ENCODE measurements around the gene CCDC183.

Gene CCDC183

DNA sequence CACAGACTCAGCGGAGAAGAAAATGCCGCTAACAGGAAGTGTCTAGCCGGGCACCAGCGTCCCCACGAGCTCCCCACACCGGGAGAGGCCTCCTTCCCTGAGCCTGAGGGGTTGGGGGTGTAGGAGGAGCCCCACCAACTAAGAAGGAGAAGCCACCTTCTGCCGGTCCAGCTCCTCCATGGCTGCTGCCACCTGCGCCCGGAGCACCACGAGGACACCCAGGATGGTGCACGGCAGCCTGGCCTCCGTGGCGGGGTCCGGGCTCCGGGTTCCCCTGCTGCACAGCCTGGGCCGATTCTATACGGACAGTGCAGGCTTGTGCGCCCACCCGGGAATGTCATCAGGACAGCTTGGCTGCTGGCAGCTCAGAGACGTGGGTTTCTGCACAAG lies 38.4 kb upstream of the CCDC183 start:
- H4K91ac ChIP-seq (ENCODE audit: low read length), result no peak overlapping the region
- H3K14ac ChIP-seq (ENCODE audit: low read length in 2 of 2), result no peak overlapping the region
- H2BK120ac ChIP-seq (ENCODE audit: low read depth, low read length), result no peak overlapping the region
- no peaks in the 10 kb centered on the region for H3K79me1 ChIP-seq (replicated peaks; ENCODE audit: low read length, poor library complexity, severe bottlenecking)
- no peak overlapping the region for H2BK12ac ChIP-seq (ENCODE audit: low read length in 2 of 2)
- no peak overlapping the region for H3K18ac ChIP-seq (ENCODE audit: low read depth in 1 of 2, low read length in 2 of 2)
- H3K4me2 ChIP-seq (ENCODE audit: low read length, poor library complexity, severe bottlenecking), result no peak overlapping the region
- peaks cover 11 to 44% of the 10 kb centered on the region in 2 experiments for H3K27me3 ChIP-seq (ENCODE audit: control insufficient read depth in 1 of 2, insufficient read depth in 1 of 2, low read length in 2 of 2)
- no peak overlapping the region for H2BK5ac ChIP-seq (ENCODE audit: low read depth, low read length, poor library complexity, severe bottlenecking)
- no peak overlapping the region for H2BK15ac ChIP-seq (ENCODE audit: low read depth, poor library complexity, severe bottlenecking)
- H3K4me1 ChIP-seq (ENCODE audit: control insufficient read depth, insufficient read depth, low read depth, low read length), result peaks cover 3% of the 10 kb centered on the region
- peaks cover 11% of the 10 kb centered on the region for H3K9me3 ChIP-seq (ENCODE audit: control insufficient read depth, low read length)
- no peak overlapping the region for H3K9ac ChIP-seq (ENCODE audit: low read length)
- peak overlapping the region in 1 of 2 experiments; percentile 8 for H3K4me3 ChIP-seq (ENCODE audit: insufficient read depth in 1 of 2, low read depth in 1 of 2, low read length in 2 of 2)
- H2AFZ ChIP-seq (ENCODE audit: low read depth, low read length), result no peak overlapping the region
- H3K4ac ChIP-seq (ENCODE audit: low read depth in 1 of 2, low read length in 2 of 2), result no peak overlapping the region
- no peak overlapping the region for H3K27ac ChIP-seq (ENCODE audit: low read length, poor library complexity, severe bottlenecking)
- WGBS, result 90% methylated on average over 20 of the region's 20 CpGs
- H3K36me3 ChIP-seq (ENCODE audit: control insufficient read depth in 1 of 2, insufficient read depth in 2 of 2, low read depth in 1 of 2, low read length in 2 of 2), result no peaks in the 10 kb centered on the region
- DNase-seq, result no peak
- no peak overlapping the region for H2AK5ac ChIP-seq (ENCODE audit: low read length, severe bottlenecking)
- H4K8ac ChIP-seq (ENCODE audit: low read length), result no peak overlapping the region
- H3K23ac ChIP-seq (ENCODE audit: low read length in 2 of 2), result no peak overlapping the region

DNA sequence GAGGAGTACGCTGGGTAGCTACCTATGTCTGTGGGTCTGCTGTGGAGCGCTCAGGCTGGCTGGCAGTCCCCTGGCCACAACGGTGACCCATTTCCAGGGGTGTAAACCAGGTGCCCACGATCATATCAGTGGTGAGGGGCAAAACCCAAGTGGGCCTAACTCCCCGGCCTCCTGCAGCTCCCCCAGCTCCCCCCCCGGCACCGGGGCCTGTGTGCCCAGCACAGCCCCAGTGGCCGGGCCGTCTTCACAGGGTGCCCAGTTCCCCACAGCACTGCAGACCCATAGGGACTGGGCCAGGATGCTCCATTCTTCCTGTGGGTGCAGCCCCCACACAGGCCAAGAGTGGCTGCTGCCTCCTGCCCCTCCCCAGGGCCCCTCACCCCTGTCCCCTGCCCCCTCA lies 37.1 kb upstream of the CCDC183 start:
- Histone ChIP-seq H2AFZ (ENCODE audit: low read depth, low read length) (no peak overlapping the region), H2BK5ac (ENCODE audit: low read depth, low read length, poor library complexity, severe bottlenecking) (no peak overlapping the region), H2AK5ac (ENCODE audit: low read length, severe bottlenecking) (no peak overlapping the region), H3K18ac (ENCODE audit: low read depth in 1 of 2, low read length in 2 of 2) (no peak overlapping the region), H3K23ac (ENCODE audit: low read length in 2 of 2) (no peak overlapping the region), H3K4me2 (ENCODE audit: low read length, poor library complexity, severe bottlenecking) (no peak overlapping the region), H2BK120ac (ENCODE audit: low read depth, low read length) (no peak overlapping the region), H3K27ac (ENCODE audit: low read length, poor library complexity, severe bottlenecking) (no peak overlapping the region), H3K36me3 (ENCODE audit: control insufficient read depth in 1 of 2, insufficient read depth in 2 of 2, low read depth in 1 of 2, low read length in 2 of 2) (no peaks in the 10 kb centered on the region), H3K4me3 (ENCODE audit: insufficient read depth in 1 of 2, low read depth in 1 of 2, low read length in 2 of 2) (no peak overlapping the region), H4K8ac (ENCODE audit: low read length) (no peak overlapping the region), H4K91ac (ENCODE audit: low read length) (no peak overlapping the region), H2BK15ac (ENCODE audit: low read depth, poor library complexity, severe bottlenecking) (no peak overlapping the region), H3K27me3 (ENCODE audit: control insufficient read depth in 1 of 2, insufficient read depth in 1 of 2, low read length in 2 of 2) (peaks cover 14 to 40% of the 10 kb centered on the region in 2 experiments), H3K9me3 (ENCODE audit: control insufficient read depth, low read length) (peaks cover 11% of the 10 kb centered on the region), H3K4me1 (ENCODE audit: control insufficient read depth, insufficient read depth, low read depth, low read length) (peaks cover 7% of the 10 kb centered on the region), H3K4ac (ENCODE audit: low read depth in 1 of 2, low read length in 2 of 2) (no peak overlapping the region), H3K79me1 (replicated peaks; ENCODE audit: low read length, poor library complexity, severe bottlenecking) (no peaks in the 10 kb centered on the region), H3K14ac (ENCODE audit: low read length in 2 of 2) (no peak overlapping the region), H2BK12ac (ENCODE audit: low read length in 2 of 2) (no peak overlapping the region), H3K9ac (ENCODE audit: low read length) (no peak overlapping the region)
- DNase-seq, result no peak
- WGBS, result 75% methylated on average over 9 of the region's 9 CpGs

DNA sequence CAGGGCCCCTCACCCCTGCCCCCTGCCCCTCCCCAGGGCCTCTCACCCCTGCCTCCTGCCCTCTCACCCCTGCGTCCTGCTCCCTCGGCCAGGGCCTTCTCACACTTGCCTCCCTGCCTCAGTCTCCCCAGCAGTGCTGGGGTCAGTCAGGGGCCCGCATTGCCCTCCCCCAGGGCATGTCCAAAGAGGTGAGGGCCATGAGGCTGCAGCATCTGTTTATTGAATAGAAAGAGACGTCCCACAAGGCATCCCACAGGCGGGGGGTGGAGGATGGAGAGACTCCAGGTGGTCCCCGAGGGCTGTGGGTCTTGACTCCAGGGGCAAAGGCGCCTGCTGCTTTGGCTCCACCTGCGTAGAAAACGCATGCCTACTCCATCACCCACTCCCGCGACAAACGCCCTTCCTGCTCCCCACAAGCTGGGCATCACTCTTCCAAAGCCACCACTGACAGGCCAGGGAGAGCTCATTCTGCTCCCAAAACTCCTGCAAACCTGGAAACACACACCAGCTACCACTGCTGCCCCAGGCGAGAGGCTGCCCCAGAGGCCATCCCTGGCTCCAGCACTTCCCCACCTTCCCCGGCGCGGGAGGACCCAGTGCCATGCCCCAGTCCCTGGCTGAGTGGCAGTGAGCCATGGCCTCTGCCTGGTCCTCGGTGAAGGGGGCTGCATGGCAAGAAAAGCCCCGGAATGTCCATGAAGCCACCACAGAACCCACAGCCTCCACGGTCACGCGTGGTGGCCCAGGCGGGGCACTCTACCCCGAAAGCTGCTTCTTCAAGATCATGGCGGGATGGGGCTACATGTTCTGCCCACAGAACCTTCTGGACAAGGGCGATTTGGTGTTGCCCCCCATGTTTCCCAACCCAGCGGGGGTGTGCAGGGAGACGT lies 36.5 kb upstream of the CCDC183 start:
- Histone ChIP-seq H2AK5ac (ENCODE audit: low read length, severe bottlenecking) (no peak overlapping the region), H3K36me3 (ENCODE audit: control insufficient read depth in 1 of 2, insufficient read depth in 2 of 2, low read depth in 1 of 2, low read length in 2 of 2) (no peaks in the 10 kb centered on the region), H3K9me3 (ENCODE audit: control insufficient read depth, low read length) (peaks cover 11% of the 10 kb centered on the region), H2BK120ac (ENCODE audit: low read depth, low read length) (no peak overlapping the region), H3K27ac (ENCODE audit: low read length, poor library complexity, severe bottlenecking) (no peak overlapping the region), H4K91ac (ENCODE audit: low read length) (no peak overlapping the region), H3K4ac (ENCODE audit: low read depth in 1 of 2, low read length in 2 of 2) (no peak overlapping the region), H2BK15ac (ENCODE audit: low read depth, poor library complexity, severe bottlenecking) (no peak overlapping the region), H3K9ac (ENCODE audit: low read length) (no peak overlapping the region), H3K79me1 (replicated peaks; ENCODE audit: low read length, poor library complexity, severe bottlenecking) (no peaks in the 10 kb centered on the region), H3K4me3 (ENCODE audit: insufficient read depth in 1 of 2, low read depth in 1 of 2, low read length in 2 of 2) (no peak overlapping the region), H3K27me3 (ENCODE audit: control insufficient read depth in 1 of 2, insufficient read depth in 1 of 2, low read length in 2 of 2) (peaks cover 20 to 42% of the 10 kb centered on the region in 2 experiments), H3K18ac (ENCODE audit: low read depth in 1 of 2, low read length in 2 of 2) (no peak overlapping the region), H2BK5ac (ENCODE audit: low read depth, low read length, poor library complexity, severe bottlenecking) (no peak overlapping the region), H2BK12ac (ENCODE audit: low read length in 2 of 2) (no peak overlapping the region), H3K23ac (ENCODE audit: low read length in 2 of 2) (no peak overlapping the region), H3K14ac (ENCODE audit: low read length in 2 of 2) (no peak overlapping the region), H2AFZ (ENCODE audit: low read depth, low read length) (no peak overlapping the region), H3K4me2 (ENCODE audit: low read length, poor library complexity, severe bottlenecking) (no peak overlapping the region), H4K8ac (ENCODE audit: low read length) (no peak overlapping the region), H3K4me1 (ENCODE audit: control insufficient read depth, insufficient read depth, low read depth, low read length) (peaks cover 7% of the 10 kb centered on the region)
- 89% methylated on average over 24 of the region's 27 CpGs for WGBS
- DNase-seq, result no peak

- Histone ChIP-seq H3K27ac (ENCODE audit: low read length, poor library complexity, severe bottlenecking) (no peak overlapping the region), H3K4ac (ENCODE audit: low read depth in 1 of 2, low read length in 2 of 2) (no peak overlapping the region), H3K9ac (ENCODE audit: low read length) (no peak overlapping the region), H4K91ac (ENCODE audit: low read length) (peak overlapping the region; percentile 10), H3K9me3 (ENCODE audit: control insufficient read depth, low read length) (peaks cover 10% of the 10 kb centered on the region), H2BK15ac (ENCODE audit: low read depth, poor library complexity, severe bottlenecking) (peak overlapping the region; percentile 2), H2BK120ac (ENCODE audit: low read depth, low read length) (no peak overlapping the region), H3K23ac (ENCODE audit: low read length in 2 of 2) (no peak overlapping the region), H2AFZ (ENCODE audit: low read depth, low read length) (no peak overlapping the region), H3K14ac (ENCODE audit: low read length in 2 of 2) (no peak overlapping the region), H3K27me3 (ENCODE audit: control insufficient read depth in 1 of 2, insufficient read depth in 1 of 2, low read length in 2 of 2) (peaks cover 27 to 45% of the 10 kb centered on the region in 2 experiments), H3K4me1 (ENCODE audit: control insufficient read depth, insufficient read depth, low read depth, low read length) (peaks cover 7% of the 10 kb centered on the region), H3K4me2 (ENCODE audit: low read length, poor library complexity, severe bottlenecking) (no peak overlapping the region), H2AK5ac (ENCODE audit: low read length, severe bottlenecking) (no peak overlapping the region), H3K36me3 (ENCODE audit: control insufficient read depth in 1 of 2, insufficient read depth in 2 of 2, low read depth in 1 of 2, low read length in 2 of 2) (no peaks in the 10 kb centered on the region), H2BK12ac (ENCODE audit: low read length in 2 of 2) (no peak overlapping the region), H3K4me3 (ENCODE audit: insufficient read depth in 1 of 2, low read depth in 1 of 2, low read length in 2 of 2) (no peak overlapping the region), H4K8ac (ENCODE audit: low read length) (no peak overlapping the region), H3K18ac (ENCODE audit: low read depth in 1 of 2, low read length in 2 of 2) (no peak overlapping the region), H3K79me1 (replicated peaks; ENCODE audit: low read length, poor library complexity, severe bottlenecking) (no peaks in the 10 kb centered on the region), H2BK5ac (ENCODE audit: low read depth, low read length, poor library complexity, severe bottlenecking) (no peak overlapping the region)
- no peak for DNase-seq
- 86% methylated on average over 25 of the region's 25 CpGs for WGBS
Observed at GRCh38 chr9:136760424-136760823, 35.7 kb upstream of the CCDC183 start.
